Measurements from ENCODE around the gene SNX8. TPM values are rescaled to one million over a fixed set of nuclear protein-coding genes. Genes with fewer than 3 reads are reported as not detected.

SNX8 gene
- total RNA-seq, 1 donor from 2014 or later, result 12.9 TPM

- FAIRE-seq, result no peak
- no peak for DNase-seq (ENCODE audit: low read depth)
- Histone ChIP-seq H3K27me3 (ENCODE audit: control insufficient read depth, insufficient read depth, low read length) (no peaks in the 10 kb centered on the region), H3K36me3 (ENCODE audit: control insufficient read depth, insufficient read depth, low read length) (no peaks in the 10 kb centered on the region), H3K4me3 (ENCODE audit: low read depth, low read length) (no peak overlapping the region)
- no peak for TF ChIP-seq CTCF (IDR thresholded peaks at IDR 0.05; ENCODE audit: insufficient read depth, low read length, severe bottlenecking)
These were observed 15.0 kb downstream of the SNX8 start for GRCh38 chr7:2299131-2299829.

- no peak overlapping the region for H3K4me3 ChIP-seq (ENCODE audit: low read depth, low read length)
- no peak for TF ChIP-seq CTCF (IDR thresholded peaks at IDR 0.05; ENCODE audit: insufficient read depth, low read length, severe bottlenecking)
- no peaks in the 10 kb centered on the region for H3K36me3 ChIP-seq (ENCODE audit: control insufficient read depth, insufficient read depth, low read length)
These were observed 17.4 kb downstream of the SNX8 start for GRCh38 chr7:2296832-2297231.

GRCh38 chr7:2295936-2296620 is 18.2 kb downstream of the SNX8 start:
- FAIRE-seq, result no peak
- TF ChIP-seq CTCF (IDR thresholded peaks at IDR 0.05; ENCODE audit: insufficient read depth, low read length, severe bottlenecking), result no peak
- H3K36me3 ChIP-seq (ENCODE audit: control insufficient read depth, insufficient read depth, low read length), result no peaks in the 10 kb centered on the region
- H3K27me3 ChIP-seq (ENCODE audit: control insufficient read depth, insufficient read depth, low read length), result no peaks in the 10 kb centered on the region
- DNase-seq (ENCODE audit: low read depth), result no peak
- no peak overlapping the region for H3K4me3 ChIP-seq (ENCODE audit: low read depth, low read length)

More at GRCh38 chr7:2296832-2297231, 17.4 kb downstream of the SNX8 start:
- DNase-seq (ENCODE audit: low read depth) (no peak), FAIRE-seq (no peak)
- H3K27me3 ChIP-seq (ENCODE audit: control insufficient read depth, insufficient read depth, low read length), result no peaks in the 10 kb centered on the region

- Histone ChIP-seq H3K27me3 (ENCODE audit: control insufficient read depth, insufficient read depth, low read length) (no peaks in the 10 kb centered on the region), H3K36me3 (ENCODE audit: control insufficient read depth, insufficient read depth, low read length) (no peaks in the 10 kb centered on the region), H3K4me3 (ENCODE audit: low read depth, low read length) (no peak overlapping the region)
- DNase-seq (ENCODE audit: low read depth) (no peak), FAIRE-seq (no peak)
- no peak for TF ChIP-seq CTCF (IDR thresholded peaks at IDR 0.05; ENCODE audit: insufficient read depth, low read length, severe bottlenecking)
These were observed 23.4 kb downstream of the SNX8 start for GRCh38 chr7:2290877-2291276.

- FAIRE-seq (no peak), DNase-seq (ENCODE audit: low read depth) (no peak)
- no peaks in the 10 kb centered on the region for H3K27me3 ChIP-seq (ENCODE audit: control insufficient read depth, insufficient read depth, low read length)
- H3K36me3 ChIP-seq (ENCODE audit: control insufficient read depth, insufficient read depth, low read length), result no peaks in the 10 kb centered on the region
- no peak overlapping the region for H3K4me3 ChIP-seq (ENCODE audit: low read depth, low read length)
- no peak for TF ChIP-seq CTCF (IDR thresholded peaks at IDR 0.05; ENCODE audit: insufficient read depth, low read length, severe bottlenecking)
These were observed 24.6 kb downstream of the SNX8 start for GRCh38 chr7:2289621-2290020.

Data from bronchial epithelial cell (primary cell).